Cardiac muscle cell (in vitro differentiated cells and primary cell): ENCODE data around the gene ROCK2. TPM values are rescaled to one million over a fixed set of nuclear protein-coding genes. Genes with fewer than 3 reads are reported as not detected.
A peak's percentile ranks its signal among the peaks of the same experiment; 100 is the strongest.

Experiments used
- DNase-seq, 2 donors: peaks; one replicate each; pipeline versions ENCODE4 v3.0.0 to v3.0.0-alpha.2; 2010 to 2017; ENCODE audit warnings: low read depth in 1 of 2, low spot score in 1 of 2
- H3K27ac ChIP-seq: fragments of 200-600 bp; sonication (generic); 2 replicates; pipeline ENCODE4 v1.5.1; 2016
- H3K27me3 ChIP-seq: fragments of 200-600 bp; sonication (generic); 2 replicates; pipeline ENCODE4 v1.6.0; 2016; ENCODE audit warnings: control low read depth
- H3K36me3 ChIP-seq: fragments of 200-600 bp; sonication (generic); 2 replicates; pipeline ENCODE4 v1.5.1; 2016; ENCODE audit warnings: control low read depth
- H3K4me1 ChIP-seq: fragments of 200-600 bp; sonication (generic); 2 replicates; pipeline ENCODE4 v1.8.1; 2017; ENCODE audit warnings: low read depth, mild to moderate bottlenecking, mixed run types
- H3K4me3 ChIP-seq: fragments of 200-600 bp; sonication (generic); 2 replicates; pipeline ENCODE4 v1.5.1; 2016; ENCODE audit warnings: mild to moderate bottlenecking
- H3K9me3 ChIP-seq: fragments of 200-600 bp; sonication (generic); 2 replicates; pipeline ENCODE4 v1.5.1; 2017; ENCODE audit warnings: low read depth, mild to moderate bottlenecking, control low read depth
- polyA plus RNA-seq: library from polyadenylated mRNA; unstranded; fragments of >200 nt; fragmentation: Nextera tagmentation; extraction: Ambion mirVana; gene quantifications from 2 replicates; pipeline ENCODE4 v1.2.1, GENCODE V29; 2016
- total RNA-seq: library from RNA; depleted of rRNA; stranded (reverse); fragments of >200 nt; gene quantifications from 2 replicates; pipeline ENCODE4 v1.2.3, GENCODE V29; 2016
- TF ChIP-seq, protein P1 (sequence below): IDR thresholded peaks from 2 replicates; pipeline ENCODE4 v1.5.1; 2012; ENCODE audit warnings: low read depth, mild to moderate bottlenecking, low read length

Gene ROCK2
- total RNA-seq (12.9 and 18.9 TPM in 2 replicates), polyA plus RNA-seq (30.0 and 31.7 TPM in 2 replicates)

DNA sequence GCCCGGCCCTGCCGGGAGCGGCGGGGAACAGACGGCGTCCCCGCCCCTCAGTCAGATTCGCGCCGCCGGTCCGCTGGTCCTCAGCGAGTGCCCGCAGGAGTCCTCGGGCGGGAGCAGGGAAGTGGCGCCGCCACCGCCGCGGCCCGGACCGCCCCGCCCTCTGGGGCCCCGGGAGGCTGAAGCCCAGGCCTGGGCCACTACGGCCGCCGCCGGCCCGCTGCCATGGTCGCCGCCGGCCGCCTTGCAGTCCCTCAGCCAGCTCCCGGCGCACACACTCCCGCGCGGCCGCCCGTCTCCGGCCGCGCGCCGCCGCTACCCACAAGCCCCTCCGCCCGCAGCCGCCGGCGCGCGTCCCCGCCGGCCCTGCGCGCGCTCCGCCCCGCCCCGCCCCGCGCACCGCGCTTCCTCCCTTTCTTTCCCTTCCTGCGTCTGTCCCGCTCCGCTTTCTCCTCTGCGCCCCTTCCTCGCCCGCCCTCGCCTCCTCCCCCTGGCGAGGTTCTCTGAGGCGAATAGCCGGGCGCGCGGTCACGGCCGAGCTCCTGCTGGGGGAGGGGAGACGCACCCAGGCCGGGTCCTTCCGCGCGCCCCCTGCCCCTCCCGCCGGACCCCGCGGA, at the start of gene ROCK2:
TSS of gene ROCK2 (minus strand) at position 295 of the 614 bp plus-strand sequence. CDS start 500 bp downstream, outside the sequence.
- H3K9me3 ChIP-seq, result no peaks in the 10 kb centered on the region
- H3K27ac ChIP-seq, result peak within 1 kb of the TSS; percentile 100
- peak; percentile 93 for DNase-seq
- H3K36me3 ChIP-seq, result no peaks in the 10 kb centered on the region
- no peaks in the 10 kb centered on the region for H3K27me3 ChIP-seq
- TF ChIP-seq, protein P1, sequence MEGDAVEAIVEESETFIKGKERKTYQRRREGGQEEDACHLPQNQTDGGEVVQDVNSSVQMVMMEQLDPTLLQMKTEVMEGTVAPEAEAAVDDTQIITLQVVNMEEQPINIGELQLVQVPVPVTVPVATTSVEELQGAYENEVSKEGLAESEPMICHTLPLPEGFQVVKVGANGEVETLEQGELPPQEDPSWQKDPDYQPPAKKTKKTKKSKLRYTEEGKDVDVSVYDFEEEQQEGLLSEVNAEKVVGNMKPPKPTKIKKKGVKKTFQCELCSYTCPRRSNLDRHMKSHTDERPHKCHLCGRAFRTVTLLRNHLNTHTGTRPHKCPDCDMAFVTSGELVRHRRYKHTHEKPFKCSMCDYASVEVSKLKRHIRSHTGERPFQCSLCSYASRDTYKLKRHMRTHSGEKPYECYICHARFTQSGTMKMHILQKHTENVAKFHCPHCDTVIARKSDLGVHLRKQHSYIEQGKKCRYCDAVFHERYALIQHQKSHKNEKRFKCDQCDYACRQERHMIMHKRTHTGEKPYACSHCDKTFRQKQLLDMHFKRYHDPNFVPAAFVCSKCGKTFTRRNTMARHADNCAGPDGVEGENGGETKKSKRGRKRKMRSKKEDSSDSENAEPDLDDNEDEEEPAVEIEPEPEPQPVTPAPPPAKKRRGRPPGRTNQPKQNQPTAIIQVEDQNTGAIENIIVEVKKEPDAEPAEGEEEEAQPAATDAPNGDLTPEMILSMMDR, result no peak
- H3K4me1 ChIP-seq, result peaks cover 26% of the 10 kb centered on the region
- peak within 1 kb of the TSS; percentile 98 for H3K4me3 ChIP-seq

DNA sequence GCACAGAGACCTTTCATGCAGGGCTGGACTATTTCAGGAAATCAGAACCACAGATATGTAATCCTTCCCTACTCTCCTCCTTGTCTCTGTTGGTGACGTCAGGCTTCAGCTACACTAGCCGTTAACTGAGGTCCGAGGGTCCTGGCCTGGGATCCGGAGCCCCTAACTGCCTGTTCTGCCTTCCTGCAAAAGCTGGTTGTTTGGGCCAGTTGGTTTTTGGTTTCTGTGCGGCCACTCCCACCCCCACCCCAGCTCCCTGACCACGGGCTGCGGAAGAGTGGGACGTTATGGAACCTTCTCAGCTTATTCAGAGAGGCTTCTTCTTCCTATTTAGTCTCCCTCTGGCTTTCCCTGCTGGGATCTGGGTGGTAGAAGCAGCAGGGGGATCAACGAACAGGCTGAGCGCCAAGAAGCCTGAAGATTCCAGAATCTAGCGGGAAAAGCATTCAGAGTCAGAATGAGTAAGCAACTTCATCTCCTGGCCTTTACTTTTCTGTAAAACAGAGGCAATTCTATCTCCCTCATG, 49.3 kb upstream of the ROCK2 start:
- TF ChIP-seq, protein P1, result no peak
- H3K27ac ChIP-seq, result no peak overlapping the region
- peaks cover 13% of the 10 kb centered on the region for H3K4me1 ChIP-seq
- peak in 1 of 2 donors; percentile 70 for DNase-seq
- H3K4me3 ChIP-seq, result no peak overlapping the region
- no peaks in the 10 kb centered on the region for H3K27me3 ChIP-seq
- no peaks in the 10 kb centered on the region for H3K9me3 ChIP-seq
- no peaks in the 10 kb centered on the region for H3K36me3 ChIP-seq

DNA sequence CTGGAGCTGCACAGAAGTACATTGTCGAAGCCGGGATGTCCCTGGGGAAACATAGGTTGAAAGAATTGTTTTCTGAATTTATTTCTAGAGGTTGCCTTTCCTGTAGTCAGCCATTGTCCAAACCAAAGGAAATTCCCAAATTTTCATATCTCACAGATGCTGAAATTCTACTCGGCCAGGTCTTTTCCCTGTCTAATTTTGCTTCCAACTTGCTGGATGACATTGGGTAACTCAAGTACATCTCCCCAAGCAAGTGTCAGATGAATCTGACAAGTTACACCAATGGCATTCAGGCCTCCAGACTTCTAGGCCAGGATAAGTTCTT, 47.5 kb upstream of the ROCK2 start:
- Histone ChIP-seq H3K27ac (peak overlapping the region; percentile 80), H3K27me3 (no peaks in the 10 kb centered on the region), H3K4me3 (no peak overlapping the region), H3K4me1 (peaks cover 22% of the 10 kb centered on the region), H3K36me3 (no peaks in the 10 kb centered on the region), H3K9me3 (no peaks in the 10 kb centered on the region)
- TF ChIP-seq, protein P1, result no peak
- DNase-seq, result no peak

DNA sequence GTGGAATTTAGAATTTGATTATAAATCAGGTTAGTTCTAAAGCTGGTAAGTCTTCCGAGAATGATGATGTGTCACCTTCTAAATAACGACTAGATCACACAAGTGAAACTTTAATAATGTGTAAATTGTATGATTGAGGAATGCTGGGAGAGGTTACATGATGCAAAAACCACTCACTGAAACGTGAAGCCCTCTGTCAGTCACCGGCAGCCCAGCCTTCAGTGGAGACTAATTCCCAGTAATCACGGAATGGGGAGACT, 45.9 kb upstream of the ROCK2 start:
- no peak for DNase-seq
- H3K9me3 ChIP-seq, result no peaks in the 10 kb centered on the region
- no peaks in the 10 kb centered on the region for H3K36me3 ChIP-seq
- TF ChIP-seq, protein P1, result no peak
- H3K4me1 ChIP-seq, result peaks cover 29% of the 10 kb centered on the region
- H3K27ac ChIP-seq, result no peak overlapping the region
- H3K4me3 ChIP-seq, result no peak overlapping the region
- no peaks in the 10 kb centered on the region for H3K27me3 ChIP-seq

DNA sequence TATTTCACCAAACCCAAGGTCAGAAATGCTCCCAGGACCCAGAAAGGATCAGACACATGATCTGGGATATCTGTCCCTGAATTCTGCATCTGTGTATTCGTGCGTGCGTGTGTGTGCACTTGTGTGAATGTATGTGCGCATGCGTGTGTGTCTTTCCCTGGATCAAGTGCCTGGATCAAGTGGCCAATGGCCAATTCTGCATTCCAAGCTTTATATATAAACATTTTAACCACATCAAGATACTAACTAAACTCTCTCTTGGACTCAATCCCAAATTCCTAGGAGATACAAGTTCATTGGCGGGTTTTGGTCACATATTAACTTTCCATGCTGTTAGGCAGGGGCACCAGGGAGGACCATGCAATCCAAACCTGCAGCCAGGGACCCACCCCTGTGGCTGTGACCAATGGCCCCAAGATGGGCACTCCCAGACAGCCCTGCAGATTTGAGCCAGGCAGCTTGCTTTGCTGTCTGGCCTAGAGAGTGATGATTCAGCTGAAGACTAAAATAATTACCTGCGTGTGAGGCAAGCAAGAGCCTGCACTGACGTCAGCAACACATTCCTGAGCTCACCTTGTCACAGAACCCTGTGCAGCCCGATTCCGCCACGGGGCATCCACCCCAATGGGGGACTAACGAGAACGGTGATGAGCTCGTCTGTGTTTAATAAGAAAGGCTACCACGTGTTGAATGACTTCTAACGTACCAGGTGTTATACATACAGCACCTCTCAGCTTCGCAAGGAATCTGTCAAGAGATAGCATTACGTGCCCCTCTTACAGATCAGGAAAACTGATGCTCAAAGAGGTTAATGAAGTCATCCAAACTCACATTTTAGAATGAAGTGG, 45.3 kb upstream of the ROCK2 start:
- Histone ChIP-seq H3K36me3 (no peaks in the 10 kb centered on the region), H3K9me3 (no peaks in the 10 kb centered on the region), H3K27me3 (no peaks in the 10 kb centered on the region), H3K4me3 (no peak overlapping the region), H3K27ac (peak overlapping the region; percentile 24), H3K4me1 (peaks cover 29% of the 10 kb centered on the region)
- DNase-seq, result peak in 1 of 2 donors; percentile 87
- TF ChIP-seq, protein P1, result no peak
